Psoas muscle (tissue), 8 donors: ENCODE measurements around the gene SDCCAG8. TPM values are rescaled to one million over a fixed set of nuclear protein-coding genes. Genes with fewer than 3 reads are reported as not detected.

Source experiments
- ATAC-seq, 4 donors: fragments of 200-7000 bp; cut with Tn5 transposase; one replicate each; pipeline ENCODE4 v1.9.1; 2020; ENCODE audit warnings: moderate library complexity in 3 of 4, mild to moderate bottlenecking in 2 of 4
- DNase-seq, 2 donors: peaks; one replicate each; pipeline ENCODE4 v3.0.0-alpha.2; 2020
- H3K27ac ChIP-seq: fragments of 200-600 bp; one replicate; pipeline ENCODE4 v1.8.0; 2022
- H3K27me3 ChIP-seq, 3 donors: fragments of 200-600 bp in 1 of 3; one replicate each; pipeline versions ENCODE4 v1.6.1 to v1.8.0; 2013 to 2022; ENCODE audit warnings: low read length in 2 of 3, mild to moderate bottlenecking in 2 of 3, moderate library complexity in 1 of 3; ENCODE audit not compliant: insufficient read depth in 3 of 3
- H3K36me3 ChIP-seq, 2 donors: fragments of 200-600 bp in 1 of 2; one replicate each; pipeline versions ENCODE4 v1.6.1 to v1.8.0; 2013 to 2022; ENCODE audit warnings: low read depth in 1 of 2, mild to moderate bottlenecking in 1 of 2, moderate library complexity in 1 of 2; ENCODE audit not compliant: insufficient read depth in 1 of 2
- H3K4me1 ChIP-seq: fragments of 200-600 bp; one replicate; pipeline ENCODE4 v1.8.0; 2022
- H3K4me3 ChIP-seq: fragments of 200-600 bp; one replicate; pipeline ENCODE4 v1.8.0; 2022; ENCODE audit warnings: mild to moderate bottlenecking
- H3K9me3 ChIP-seq: fragments of 200-600 bp; one replicate; pipeline ENCODE4 v1.8.0; 2022
- CTCF ChIP-seq: fragments of 200-600 bp; IDR thresholded peaks from one replicate; pipeline ENCODE4 v1.8.0; 2022; ENCODE audit warnings: antibody characterized with exemption
- WGBS, 3 donors: extraction: QIAGEN DNeasy Blood & Tissue Kit; methylation state at CpG; one replicate each; pipeline versions ENCODE4 v1.1.6 to v1.1.7; 2013; 5-methylcytosine and 5-hydroxymethylcytosine counted together
- intact Hi-C, 2 donors: fragments of 100-400 bp; cut with DNase I; formaldehyde crosslinking; loops; one replicate each; pipeline versions ENCODE4 v1.11.0 to v1.14.2; 2022
- polyA plus RNA-seq, 3 donors: library from polyadenylated mRNA; stranded (reverse); fragments of 200-250 nt; gene quantifications; one replicate each; pipeline ENCODE4 v1.2.3, GENCODE V29; 2013
- total RNA-seq, 4 donors: library from RNA; stranded (reverse); fragmentation: NEBNext Ultra II Directional in 2 of 4; extraction: Animal tissue kit (Norgen Biotek cat#: 25700) in 2 of 4; gene quantifications; one replicate each; pipeline versions ENCODE4 v1.2.1 to v1.2.4, GENCODE V29; 2021 to 2023
- donor health status: healthy with polysubstance abuse.
- donor health status: DM: no; HTN: no; CAD: no; lungs with moderate emphysema.
- donor health status: Bipolar disorder and iron deficiency.
- donor health status: healthy.
- donor health status: DM: yes; HTN: yes; CAD: no.
- donor health status: DM: no; HTN: no; CAD: no.
- donor health status: DM: no; HTN: no; CAD: no.
- donor health status: DM: yes; HTN: yes; CAD: no.

SDCCAG8 gene
- total and polyA plus RNA-seq, 7 donors, result 6.4 to 27.6 (median 20.9) TPM

GRCh38 chr1:243490748-243491686, 235.2 kb downstream of the SDCCAG8 start:
- no peak overlapping the region for H3K27ac ChIP-seq
- WGBS, 3 donors, result 60 to 75% (median 61%) methylated on average over 8 of the region's 8 CpGs

DNA sequence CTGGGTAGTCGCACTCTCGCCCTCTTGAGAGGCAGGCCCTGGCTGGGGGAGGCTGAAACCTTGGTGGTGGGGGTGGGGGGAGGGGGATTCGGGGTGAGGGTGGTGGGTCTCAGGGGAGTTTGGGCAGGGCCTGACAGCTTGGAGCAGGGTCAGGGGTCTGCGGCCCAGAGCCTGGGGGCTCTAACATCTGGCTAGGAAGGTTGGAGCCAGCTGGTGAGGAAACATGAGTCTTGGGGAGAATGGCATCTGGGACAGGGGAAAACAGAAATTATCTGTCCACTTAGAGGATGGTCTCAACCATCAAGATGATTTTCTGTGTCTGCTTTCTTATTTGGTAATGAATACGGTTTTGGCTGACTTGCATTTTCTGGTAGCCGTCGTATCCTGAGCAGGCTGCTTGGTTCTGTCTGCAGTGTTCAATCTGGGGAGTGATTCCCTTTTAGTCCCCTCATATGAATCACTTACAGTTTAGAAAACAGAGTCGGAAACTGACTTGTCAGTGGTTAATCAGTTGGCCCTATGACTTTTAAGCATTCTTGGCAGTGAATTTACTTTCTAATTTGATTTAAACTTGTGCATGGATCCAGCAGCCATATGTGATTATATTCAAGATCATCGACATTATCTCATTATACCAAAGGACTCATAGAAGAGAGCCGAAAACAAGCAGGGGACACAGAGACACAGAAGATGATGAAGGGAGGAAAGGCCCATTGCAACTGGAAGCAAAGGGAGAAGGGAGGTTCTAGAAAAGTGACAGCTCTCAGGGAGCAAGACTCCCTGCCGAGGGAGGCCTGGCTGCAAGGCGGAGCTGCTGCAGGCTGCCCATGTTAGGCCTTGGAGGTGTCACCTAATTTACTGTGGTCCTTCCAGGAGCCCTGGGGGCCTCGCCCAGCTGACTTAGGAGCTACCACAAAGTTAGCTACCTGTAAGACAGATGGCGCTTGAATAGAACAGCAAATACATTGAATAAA, 237.6 kb downstream of the SDCCAG8 start:
- Histone ChIP-seq H3K4me3 (no peak overlapping the region), H3K9me3 (no peaks in the 10 kb centered on the region), H3K4me1 (peaks cover 14% of the 10 kb centered on the region), H3K27me3 (no peaks in the 10 kb centered on the region), H3K36me3 (peaks cover 0 to 17% of the 10 kb centered on the region in 2 donors), H3K27ac (no peak overlapping the region)
- intact Hi-C loops, result no loop called here
- no peak for ATAC-seq
- WGBS, 3 donors, result 85 to 86% (median 85%) methylated on average over 14 of the region's 14 CpGs
- no peak for TF ChIP-seq CTCF
- peak in 1 of 2 donors; percentile 28 for DNase-seq

More at GRCh38 chr1:243490748-243491686, 235.2 kb downstream of the SDCCAG8 start:
- intact Hi-C loops, result no loop called here
- no peak overlapping the region for H3K4me3 ChIP-seq
- H3K9me3 ChIP-seq, result no peaks in the 10 kb centered on the region
- no peak for TF ChIP-seq CTCF
- ATAC-seq (no peak), DNase-seq (no peak)
- H3K4me1 ChIP-seq, result peaks cover 10% of the 10 kb centered on the region
- H3K27me3 ChIP-seq, result no peaks in the 10 kb centered on the region
- H3K36me3 ChIP-seq, result peaks cover 0 to 17% of the 10 kb centered on the region in 2 donors

DNA sequence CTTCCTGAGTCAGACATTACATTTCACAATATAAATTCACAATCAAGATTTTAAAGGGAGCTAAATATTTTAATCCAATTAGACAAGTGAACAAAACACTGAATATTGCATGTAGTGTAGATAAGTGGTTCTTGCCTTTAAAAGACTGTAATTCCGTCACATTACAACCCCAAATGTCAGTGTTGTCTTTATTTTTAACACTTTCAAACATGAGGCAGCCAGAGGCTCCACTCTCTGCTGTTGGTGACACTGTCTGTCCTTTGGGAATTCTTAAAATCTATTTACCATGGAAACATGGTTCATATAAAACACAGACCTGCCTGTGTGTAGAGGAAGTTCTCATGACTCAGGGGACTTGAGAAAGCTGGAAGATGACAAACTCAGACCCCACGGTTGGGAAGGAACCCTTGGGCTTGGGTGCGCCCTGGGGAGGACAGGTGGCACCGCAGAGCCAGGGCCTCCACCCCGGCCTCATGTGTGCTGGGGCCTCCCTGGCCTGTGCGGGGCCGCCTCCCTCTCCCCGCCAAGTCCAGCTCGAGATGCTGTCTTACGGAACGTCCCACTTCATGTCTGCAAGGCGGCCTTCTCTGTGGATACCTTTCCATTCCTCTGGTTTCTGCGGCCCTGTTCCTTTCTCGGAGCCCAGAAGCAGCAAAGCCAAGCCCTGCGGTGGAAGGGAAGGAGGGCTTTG, 239.0 kb downstream of the SDCCAG8 start:
- intact Hi-C loops, result no loop called here
- 89 to 91% (median 91%) methylated on average over 14 to 15 of the region's 15 CpGs for WGBS, 3 donors
- DNase-seq (peak in 1 of 2 donors; percentile 37), ATAC-seq (no peak)
- Histone ChIP-seq H3K27me3 (no peaks in the 10 kb centered on the region), H3K4me3 (no peak overlapping the region), H3K4me1 (peaks cover 14% of the 10 kb centered on the region), H3K36me3 (peaks cover 0 to 6% of the 10 kb centered on the region in 2 donors), H3K9me3 (no peaks in the 10 kb centered on the region), H3K27ac (peak overlapping the region; percentile 65)
- TF ChIP-seq CTCF, result no peak

DNA sequence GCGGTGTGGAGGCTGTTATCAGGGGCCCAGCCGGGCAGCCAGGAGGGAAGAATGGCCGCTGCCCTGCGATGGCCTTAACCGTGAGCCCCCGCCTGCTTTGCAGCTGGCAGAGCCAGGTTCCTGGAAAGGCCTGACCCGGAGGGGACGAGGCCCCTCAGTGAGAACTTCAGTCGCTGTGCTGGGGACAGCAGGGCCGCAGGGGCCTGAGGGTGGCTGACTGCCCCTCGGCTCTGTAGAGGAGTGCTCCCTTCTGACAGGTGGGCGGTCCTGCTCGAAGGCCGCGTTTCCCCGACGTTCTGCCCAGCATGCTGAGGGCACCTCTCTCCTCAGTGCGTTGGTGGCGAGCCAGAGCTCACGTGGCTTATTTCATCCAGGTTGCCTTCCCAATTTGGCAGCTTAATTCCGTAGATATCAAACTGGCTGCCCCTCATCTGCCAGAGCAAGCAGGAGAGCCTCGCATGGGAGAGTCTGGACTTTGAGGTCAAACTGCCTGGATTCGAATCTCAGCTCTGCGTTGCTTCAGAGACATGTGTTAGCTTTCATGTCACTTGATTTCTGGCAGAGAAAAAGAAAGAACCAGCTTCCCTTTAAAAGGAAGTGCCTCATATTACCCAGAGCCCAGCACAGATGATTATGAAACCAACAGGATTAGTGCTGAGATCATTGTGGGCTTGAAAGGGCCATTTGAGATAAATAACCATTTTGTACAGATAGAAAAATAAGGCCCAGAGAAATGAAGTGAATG, 239.8 kb downstream of the SDCCAG8 start:
- Histone ChIP-seq H3K27me3 (no peaks in the 10 kb centered on the region), H3K36me3 (peaks cover 0 to 3% of the 10 kb centered on the region in 2 donors), H3K27ac (peak overlapping the region; percentile 65), H3K9me3 (no peaks in the 10 kb centered on the region), H3K4me3 (peak overlapping the region; percentile 28), H3K4me1 (peaks cover 14% of the 10 kb centered on the region)
- no peak for TF ChIP-seq CTCF
- peak in 1 of 2 donors; percentile 49 for DNase-seq
- ATAC-seq, result peak; percentile 50 to 73 (median 57)
- WGBS, 3 donors, result 69 to 77% (median 72%) methylated on average over 24 of the region's 24 CpGs
- intact Hi-C loops, result no loop called here
